ENCODE measurements around the gene PIGU. TPM values are rescaled to one million over a fixed set of nuclear protein-coding genes. Genes with fewer than 3 reads are reported as not detected.

Gene PIGU
- total RNA-seq, 1 donor from 2014 or later, result 24.8 TPM

GRCh38 chr20:34574861-34575260 is 102.0 kb downstream of the PIGU start:
- Mint-ChIP-seq H3K27me3 (ENCODE audit: insufficient read depth) (no peaks in the 10 kb centered on the region), H3K4me3 (no peak overlapping the region), H3K9me3 (no peaks in the 10 kb centered on the region), H3K27ac (no peak overlapping the region), H3K36me3 (ENCODE audit: low read depth) (peaks cover 13% of the 10 kb centered on the region), H3K4me1 (ENCODE audit: low read depth) (peaks cover 21% of the 10 kb centered on the region)
- intact Hi-C loops (cut with micrococcal nuclease), result no loop called here
- no peak for DNase-seq (ENCODE audit: low spot score)

GRCh38 chr20:34574426-34574825 is 102.5 kb downstream of the PIGU start:
- DNase-seq (ENCODE audit: low spot score), result no peak
- Mint-ChIP-seq H3K27me3 (ENCODE audit: insufficient read depth) (no peaks in the 10 kb centered on the region), H3K4me3 (no peak overlapping the region), H3K27ac (peak overlapping the region; percentile 61), H3K9me3 (no peaks in the 10 kb centered on the region), H3K36me3 (ENCODE audit: low read depth) (peaks cover 10% of the 10 kb centered on the region), H3K4me1 (ENCODE audit: low read depth) (peaks cover 16% of the 10 kb centered on the region)
- intact Hi-C loops (cut with micrococcal nuclease), result no loop called here

GRCh38 chr20:34573541-34574300 is 103.2 kb downstream of the PIGU start:
- Mint-ChIP-seq H3K27me3 (ENCODE audit: insufficient read depth) (no peaks in the 10 kb centered on the region), H3K4me1 (ENCODE audit: low read depth) (peaks cover 11% of the 10 kb centered on the region), H3K4me3 (no peak overlapping the region), H3K36me3 (ENCODE audit: low read depth) (peaks cover 10% of the 10 kb centered on the region), H3K9me3 (no peaks in the 10 kb centered on the region), H3K27ac (no peak overlapping the region)
- no peak for DNase-seq (ENCODE audit: low spot score)
- intact Hi-C loops (cut with micrococcal nuclease), result no loop called here

- H3K27ac Mint-ChIP-seq, result no peak overlapping the region
- H3K4me1 Mint-ChIP-seq (ENCODE audit: low read depth), result peaks cover 11% of the 10 kb centered on the region
- H3K36me3 Mint-ChIP-seq (ENCODE audit: low read depth), result peaks cover 8% of the 10 kb centered on the region
- no peak for DNase-seq (ENCODE audit: low spot score)
- intact Hi-C loops (cut with micrococcal nuclease), result no loop called here
- H3K9me3 Mint-ChIP-seq, result no peaks in the 10 kb centered on the region
- H3K4me3 Mint-ChIP-seq, result no peak overlapping the region
- H3K27me3 Mint-ChIP-seq (ENCODE audit: insufficient read depth), result no peaks in the 10 kb centered on the region
Measured at GRCh38 chr20:34571753-34572152, 105.1 kb downstream of the PIGU start.

GRCh38 chr20:34570859-34571306 is 106.0 kb downstream of the PIGU start:
- H3K9me3 Mint-ChIP-seq, result no peaks in the 10 kb centered on the region
- H3K4me1 Mint-ChIP-seq (ENCODE audit: low read depth), result peaks cover 11% of the 10 kb centered on the region
- H3K27me3 Mint-ChIP-seq (ENCODE audit: insufficient read depth), result no peaks in the 10 kb centered on the region
- H3K27ac Mint-ChIP-seq, result peak overlapping the region; percentile 81
- intact Hi-C loops (cut with micrococcal nuclease), result no loop called here
- no peak overlapping the region for H3K4me3 Mint-ChIP-seq
- H3K36me3 Mint-ChIP-seq (ENCODE audit: low read depth), result peaks cover 8% of the 10 kb centered on the region
- DNase-seq (ENCODE audit: low spot score), result no peak

- intact Hi-C loops (cut with micrococcal nuclease), result no loop called here
- DNase-seq (ENCODE audit: low spot score), result no peak
- H3K27ac Mint-ChIP-seq, result peak overlapping the region; percentile 7
- H3K9me3 Mint-ChIP-seq, result no peaks in the 10 kb centered on the region
- no peak overlapping the region for H3K4me3 Mint-ChIP-seq
- H3K4me1 Mint-ChIP-seq (ENCODE audit: low read depth), result peaks cover 11% of the 10 kb centered on the region
- no peaks in the 10 kb centered on the region for H3K27me3 Mint-ChIP-seq (ENCODE audit: insufficient read depth)
- peaks cover 6% of the 10 kb centered on the region for H3K36me3 Mint-ChIP-seq (ENCODE audit: low read depth)
Measured at GRCh38 chr20:34569598-34569997, 107.3 kb downstream of the PIGU start.

GRCh38 chr20:34567892-34568865 is 108.7 kb downstream of the PIGU start:
- H3K36me3 Mint-ChIP-seq (ENCODE audit: low read depth), result no peaks in the 10 kb centered on the region
- no peaks in the 10 kb centered on the region for H3K27me3 Mint-ChIP-seq (ENCODE audit: insufficient read depth)
- no peaks in the 10 kb centered on the region for H3K9me3 Mint-ChIP-seq
- no peak overlapping the region for H3K4me3 Mint-ChIP-seq
- no peak for DNase-seq (ENCODE audit: low spot score)
- peaks cover 11% of the 10 kb centered on the region for H3K4me1 Mint-ChIP-seq (ENCODE audit: low read depth)
- H3K27ac Mint-ChIP-seq, result no peak overlapping the region
- intact Hi-C loops (cut with micrococcal nuclease), result no loop called here

- H3K4me3 Mint-ChIP-seq, result no peak overlapping the region
- no peaks in the 10 kb centered on the region for H3K36me3 Mint-ChIP-seq (ENCODE audit: low read depth)
- no peaks in the 10 kb centered on the region for H3K9me3 Mint-ChIP-seq
- H3K4me1 Mint-ChIP-seq (ENCODE audit: low read depth), result peaks cover 11% of the 10 kb centered on the region
- H3K27me3 Mint-ChIP-seq (ENCODE audit: insufficient read depth), result no peaks in the 10 kb centered on the region
- DNase-seq (ENCODE audit: low spot score), result no peak
- intact Hi-C loops (cut with micrococcal nuclease), result no loop called here
- H3K27ac Mint-ChIP-seq, result no peak overlapping the region
Measured at GRCh38 chr20:34566978-34567891, 109.7 kb downstream of the PIGU start.

GRCh38 chr20:34564833-34565232 is 112.1 kb downstream of the PIGU start:
- Mint-ChIP-seq H3K4me1 (ENCODE audit: low read depth) (no peaks in the 10 kb centered on the region), H3K36me3 (ENCODE audit: low read depth) (peaks cover 2% of the 10 kb centered on the region), H3K9me3 (no peaks in the 10 kb centered on the region), H3K4me3 (no peak overlapping the region), H3K27me3 (ENCODE audit: insufficient read depth) (no peaks in the 10 kb centered on the region), H3K27ac (no peak overlapping the region)
- intact Hi-C loops (cut with micrococcal nuclease), result no loop called here
- DNase-seq (ENCODE audit: low spot score), result no peak

- DNase-seq (ENCODE audit: low spot score), result no peak
- Mint-ChIP-seq H3K9me3 (no peaks in the 10 kb centered on the region), H3K27ac (no peak overlapping the region), H3K27me3 (ENCODE audit: insufficient read depth) (no peaks in the 10 kb centered on the region), H3K36me3 (ENCODE audit: low read depth) (peaks cover 2% of the 10 kb centered on the region), H3K4me3 (no peak overlapping the region), H3K4me1 (ENCODE audit: low read depth) (peaks cover 7% of the 10 kb centered on the region)
- intact Hi-C loops (cut with micrococcal nuclease), result no loop called here
Measured at GRCh38 chr20:34562641-34563040, 114.3 kb downstream of the PIGU start.

- H3K4me1 Mint-ChIP-seq (ENCODE audit: low read depth), result peaks cover 12% of the 10 kb centered on the region
Measured at GRCh38 chr20:34561661-34562060, 115.2 kb downstream of the PIGU start.

GRCh38 chr20:34560614-34561013 is 116.3 kb downstream of the PIGU start:
- intact Hi-C loops (cut with micrococcal nuclease), result no loop called here
- H3K4me3 Mint-ChIP-seq, result no peak overlapping the region
- peaks cover 2% of the 10 kb centered on the region for H3K36me3 Mint-ChIP-seq (ENCODE audit: low read depth)
- peaks cover 12% of the 10 kb centered on the region for H3K4me1 Mint-ChIP-seq (ENCODE audit: low read depth)
- no peak overlapping the region for H3K27ac Mint-ChIP-seq
- no peaks in the 10 kb centered on the region for H3K9me3 Mint-ChIP-seq
- no peak for DNase-seq (ENCODE audit: low spot score)
- H3K27me3 Mint-ChIP-seq (ENCODE audit: insufficient read depth), result no peaks in the 10 kb centered on the region

More at GRCh38 chr20:34561661-34562060, 115.2 kb downstream of the PIGU start:
- no peak for DNase-seq (ENCODE audit: low spot score)
- H3K36me3 Mint-ChIP-seq (ENCODE audit: low read depth), result peaks cover 2% of the 10 kb centered on the region
- peak overlapping the region; percentile 11 for H3K4me3 Mint-ChIP-seq
- intact Hi-C loops (cut with micrococcal nuclease), result no loop called here
- H3K27ac Mint-ChIP-seq, result peak overlapping the region; percentile 54
- H3K27me3 Mint-ChIP-seq (ENCODE audit: insufficient read depth), result no peaks in the 10 kb centered on the region
- no peaks in the 10 kb centered on the region for H3K9me3 Mint-ChIP-seq

Data from activated T-helper 1 cell treated with anti-CD3 and anti-CD28 coated beads, Interleukin-12 subunit alpha, Interleukin-12 subunit beta, Interleukin-2, Interleukin-4 antibody, amounts not matched to agents 30 ng/mL and 10 ng/mL and 1 ng/mL, durations not matched to agents 14 hours and 24 hours and 36 hours (primary cell).